HEK293 (cell line): ENCODE measurements around the gene SH2D2A.

Experiments
- CTCF ChIA-PET: fragments of 350-600 bp; formaldehyde crosslinking; extraction: SDS; loops from one replicate; lab custom pipeline; 2021; ENCODE audit warnings: antibody characterized with exemption; lab: Yijun Ruan, JAX
- POLR2A ChIA-PET: fragments of 300-600 bp; formaldehyde crosslinking; extraction: SDS; loops from one replicate; lab custom pipeline; 2020; ENCODE audit warnings: antibody characterized with exemption, inconsistent platforms; lab: Yijun Ruan, JAX
- H3K27ac ChIP-seq: fragments of 200-500 bp; sonication (Bioruptor generic); 2 replicates; pipeline ENCODE4 v1.5.1; 2014; ENCODE audit warnings: low read depth, low read length, control low read depth, inconsistent platforms; ENCODE audit errors: extremely low read depth
- H3K36me3 ChIP-seq, 2 experiments: fragments of 200-500 bp in 1 of 2; sonication (Bioruptor generic) in 1 of 2; 1 replicate in 1 of 2; 2 replicates in 1 of 2; pipeline ENCODE4 v1.5.1; 2014 to 2017; ENCODE audit warnings: inconsistent platforms in 2 of 2, low read length in 2 of 2; ENCODE audit not compliant: control insufficient read depth in 2 of 2, insufficient read depth in 1 of 2
- H3K4me1 ChIP-seq: fragments of 200-500 bp; sonication (Bioruptor generic); 2 replicates; pipeline ENCODE4 v1.5.1; 2014; ENCODE audit warnings: mild to moderate bottlenecking, low read length, inconsistent platforms; ENCODE audit not compliant: control insufficient read depth, insufficient read depth
- H3K4me3 ChIP-seq: 2 replicates; pipeline ENCODE4 v1.5.1; 2011; ENCODE audit warnings: low read depth, mild to moderate bottlenecking, control low read depth, low read length, moderate library complexity
- H3K9me3 ChIP-seq: fragments of 200-500 bp; sonication (Bioruptor generic); 2 replicates; pipeline ENCODE4 v1.5.1; 2014; ENCODE audit warnings: low read depth, low read length, inconsistent platforms; ENCODE audit not compliant: control insufficient read depth, insufficient read depth
- GLI4 ChIP-seq: fragments of 450-650 bp; formaldehyde crosslinking; IDR thresholded peaks from 2 replicates; pipeline ENCODE4 v1.5.1; 2016; ENCODE audit warnings: missing biosample characterization, missing genetic modification characterization
- GLIS1 ChIP-seq: fragments of 450-650 bp; formaldehyde crosslinking; IDR thresholded peaks from 2 replicates; pipeline ENCODE4 v1.5.1; 2016; ENCODE audit warnings: missing biosample characterization, missing genetic modification characterization
- GLIS2 ChIP-seq: fragments of 450-650 bp; formaldehyde crosslinking; IDR thresholded peaks from 2 replicates; pipeline ENCODE4 v1.5.1; 2016; ENCODE audit warnings: missing biosample characterization, missing genetic modification characterization
- MYNN ChIP-seq: fragments of 450-650 bp; formaldehyde crosslinking; IDR thresholded peaks from 2 replicates; pipeline ENCODE4 v1.5.1; 2016; ENCODE audit warnings: missing biosample characterization, missing genetic modification characterization, borderline replicate concordance
- SCRT1 ChIP-seq: fragments of 450-650 bp; formaldehyde crosslinking; IDR thresholded peaks from 2 replicates; pipeline ENCODE4 v1.5.1; 2016; ENCODE audit warnings: missing biosample characterization, missing genetic modification characterization, borderline replicate concordance
- SCRT2 ChIP-seq: fragments of 450-650 bp; formaldehyde crosslinking; IDR thresholded peaks from 2 replicates; pipeline ENCODE4 v1.5.1; 2016; ENCODE audit warnings: missing biosample characterization, missing genetic modification characterization
- ZBTB6 ChIP-seq: fragments of 450-650 bp; formaldehyde crosslinking; IDR thresholded peaks from 2 replicates; pipeline ENCODE4 v1.5.1; 2017; ENCODE audit warnings: missing biosample characterization, missing genetic modification characterization
- ZNF121 ChIP-seq: fragments of 450-650 bp; formaldehyde crosslinking; IDR thresholded peaks from 2 replicates; pipeline ENCODE4 v1.5.1; 2016; ENCODE audit warnings: missing biosample characterization, missing genetic modification characterization
- ZNF157 ChIP-seq: fragments of 450-650 bp; formaldehyde crosslinking; IDR thresholded peaks from 2 replicates; pipeline ENCODE4 v1.5.1; 2016; ENCODE audit warnings: missing biosample characterization, missing genetic modification characterization
- ZNF19 ChIP-seq: fragments of 450-650 bp; formaldehyde crosslinking; IDR thresholded peaks from 2 replicates; pipeline ENCODE4; 2016; ENCODE audit warnings: missing biosample characterization, missing genetic modification characterization, low read depth
- ZNF2 ChIP-seq: fragments of 450-650 bp; formaldehyde crosslinking; IDR thresholded peaks from 2 replicates; pipeline ENCODE4 v1.5.1; 2016; ENCODE audit warnings: missing biosample characterization, missing genetic modification characterization
- ZNF239 ChIP-seq: fragments of 450-650 bp; formaldehyde crosslinking; IDR thresholded peaks from 2 replicates; pipeline ENCODE4 v1.5.1; 2016; ENCODE audit warnings: missing biosample characterization, missing genetic modification characterization
- ZNF501 ChIP-seq: fragments of 450-650 bp; formaldehyde crosslinking; IDR thresholded peaks from 2 replicates; pipeline ENCODE4 v1.5.1; 2016; ENCODE audit warnings: missing biosample characterization, missing genetic modification characterization
- ZNF514 ChIP-seq: fragments of 450-650 bp; formaldehyde crosslinking; IDR thresholded peaks from 2 replicates; pipeline ENCODE4 v1.5.1; 2016; ENCODE audit warnings: missing biosample characterization, missing genetic modification characterization
- ZNF518A ChIP-seq: fragments of 450-650 bp; formaldehyde crosslinking; conservative IDR thresholded peaks from 2 replicates; pipeline ENCODE4 v1.5.1; 2016; ENCODE audit warnings: low read depth, missing biosample characterization, missing genetic modification characterization
- ZNF580 ChIP-seq: fragments of 450-650 bp; formaldehyde crosslinking; IDR thresholded peaks from 2 replicates; pipeline ENCODE4 v1.5.1; 2016; ENCODE audit warnings: missing biosample characterization, missing genetic modification characterization
- ZNF596 ChIP-seq: fragments of 450-650 bp; IDR thresholded peaks from 2 replicates; pipeline ENCODE4 v1.5.0; 2018; ENCODE audit warnings: missing biosample characterization, mild to moderate bottlenecking, missing genetic modification characterization, moderate library complexity
- ZNF626 ChIP-seq: fragments of 450-650 bp; sonication (Bioruptor Pico); formaldehyde crosslinking; IDR thresholded peaks from 2 replicates; pipeline ENCODE4 v1.5.1; 2018; ENCODE audit warnings: missing biosample characterization, missing genetic modification characterization, inconsistent platforms
- ZNF654 ChIP-seq: fragments of 450-650 bp; formaldehyde crosslinking; IDR thresholded peaks from 2 replicates; pipeline ENCODE4 v1.5.1; 2016; ENCODE audit warnings: low read depth, missing biosample characterization, missing genetic modification characterization
- ZNF660 ChIP-seq: fragments of 450-650 bp; IDR thresholded peaks from 2 replicates; pipeline ENCODE4 v1.5.1; 2018; ENCODE audit warnings: missing biosample characterization, mild to moderate bottlenecking, missing genetic modification characterization
- ZNF707 ChIP-seq: fragments of 450-650 bp; formaldehyde crosslinking; IDR thresholded peaks from 2 replicates; pipeline ENCODE4 v1.5.1; 2016; ENCODE audit warnings: missing biosample characterization, missing genetic modification characterization
- ZNF776 ChIP-seq: fragments of 450-650 bp; formaldehyde crosslinking; IDR thresholded peaks from 2 replicates; pipeline ENCODE4 v1.5.0; 2017; ENCODE audit warnings: missing biosample characterization, missing genetic modification characterization, borderline replicate concordance
- TF ChIP-seq, protein P1 (sequence below): fragments of 450-650 bp; formaldehyde crosslinking; IDR thresholded peaks from 2 replicates; pipeline ENCODE4 v1.5.1; 2016; ENCODE audit warnings: missing biosample characterization, missing genetic modification characterization
- TF ChIP-seq, protein P2 (sequence below): fragments of 450-650 bp; formaldehyde crosslinking; IDR thresholded peaks from 2 replicates; pipeline ENCODE4 v1.5.1; 2016; ENCODE audit warnings: missing biosample characterization, missing genetic modification characterization
- TF ChIP-seq, protein P3 (sequence below): fragments of 450-650 bp; formaldehyde crosslinking; IDR thresholded peaks from 2 replicates; pipeline ENCODE4 v1.5.1; 2016; ENCODE audit warnings: missing biosample characterization, missing genetic modification characterization
- TF ChIP-seq, protein P4 (sequence below): fragments of 450-650 bp; formaldehyde crosslinking; IDR thresholded peaks from 2 replicates; pipeline ENCODE4 v1.5.1; 2016; ENCODE audit warnings: missing biosample characterization, missing genetic modification characterization

Gene SH2D2A

DNA sequence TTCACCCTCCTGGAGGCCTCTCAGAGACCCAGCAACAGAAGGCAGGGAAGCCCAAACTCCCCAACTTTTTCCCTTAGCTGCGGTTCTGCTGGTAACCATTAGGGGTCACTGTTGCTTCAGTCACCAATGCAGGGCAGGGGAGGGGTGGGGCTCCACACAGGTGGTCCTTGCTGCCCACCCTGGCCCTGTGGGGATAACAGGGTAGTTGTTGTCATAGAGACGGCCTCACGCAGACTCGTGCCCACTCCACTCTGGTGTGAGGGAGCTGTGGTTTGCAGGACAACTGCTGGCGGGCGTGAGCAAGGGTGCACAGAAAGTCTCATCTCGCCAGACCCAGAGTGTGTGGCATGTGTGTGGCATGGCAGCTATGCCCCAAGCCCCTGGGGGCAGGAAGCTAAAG lies 22.3 kb upstream of the SH2D2A start:
- no peaks in the 10 kb centered on the region for H3K4me1 ChIP-seq
- H3K4me3 ChIP-seq, result no peak overlapping the region
- ChIA-PET POLR2A (interaction anchor here (0.6 kb wide), 1 partner anchor 115 kb away, joined by 12 read pairs; no protein-coding TSS in a partner anchor), CTCF (interaction anchor here (0.5 to 6.2 kb wide), 30 partner anchors 8 to 524 kb away, joined by 3 to 119 read pairs (median 9); partner anchors contain the start of genes INSRR, ISG20L2, LRRC71 and METTL25B)
- H3K27ac ChIP-seq, result no peak overlapping the region
- no peaks in the 10 kb centered on the region for H3K36me3 ChIP-seq
- H3K9me3 ChIP-seq, result no peaks in the 10 kb centered on the region
- TF ChIP-seq GLIS1 (tag by site-specific recombination) (0 out of 2 replicates have a peak, but pooled peaks have one; percentile 6), ZNF157 (tag by site-specific recombination) (no peak), ZNF239 (no peak), ZNF660 (tag by site-specific recombination) (no peak), GLIS2 (tag by site-specific recombination) (peak; percentile 69), ZNF580 (tag by site-specific recombination) (no peak), ZNF19 (no peak), ZNF626 (tag by site-specific recombination) (no peak), ZNF518A (no peak), ZBTB6 (tag by site-specific recombination) (no peak), GLI4 (tag by site-specific recombination) (no peak), SCRT1 (tag by site-specific recombination) (peak; percentile 42; the same call in 1 of the 2 replicates), ZNF121 (tag by site-specific recombination) (no peak), ZNF776 (tag by site-specific recombination) (no peak), ZNF2 (peak; percentile 67; the same call in 1 of the 2 replicates), ZNF514 (tag by site-specific recombination) (no peak), ZNF654 (peak; percentile 57), ZNF501 (tag by site-specific recombination) (0 out of 2 replicates have a peak, but pooled peaks have one; percentile 25), ZNF707 (tag by site-specific recombination) (no peak), MYNN (no peak), SCRT2 (peak; percentile 30; the same call in 1 of the 2 replicates), ZNF596 (tag by site-specific recombination) (no peak)
- TF ChIP-seq, protein P1, sequence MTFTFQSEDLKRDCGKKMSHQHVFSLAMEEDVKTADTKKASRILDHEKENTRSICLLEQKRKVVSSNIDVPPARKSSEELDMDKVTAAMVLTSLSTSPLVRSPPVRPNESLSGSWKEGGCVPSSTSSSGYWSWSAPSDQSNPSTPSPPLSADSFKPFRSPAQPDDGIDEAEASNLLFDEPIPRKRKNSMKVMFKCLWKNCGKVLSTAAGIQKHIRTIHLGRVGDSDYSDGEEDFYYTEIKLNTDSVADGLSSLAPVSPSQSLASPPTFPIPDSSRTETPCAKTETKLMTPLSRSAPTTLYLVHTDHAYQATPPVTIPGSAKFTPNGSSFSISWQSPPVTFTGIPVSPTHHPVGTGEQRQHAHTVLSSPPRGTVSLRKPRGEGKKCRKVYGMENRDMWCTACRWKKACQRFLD (tag by site-specific recombination), result no peak
- TF ChIP-seq, protein P2, sequence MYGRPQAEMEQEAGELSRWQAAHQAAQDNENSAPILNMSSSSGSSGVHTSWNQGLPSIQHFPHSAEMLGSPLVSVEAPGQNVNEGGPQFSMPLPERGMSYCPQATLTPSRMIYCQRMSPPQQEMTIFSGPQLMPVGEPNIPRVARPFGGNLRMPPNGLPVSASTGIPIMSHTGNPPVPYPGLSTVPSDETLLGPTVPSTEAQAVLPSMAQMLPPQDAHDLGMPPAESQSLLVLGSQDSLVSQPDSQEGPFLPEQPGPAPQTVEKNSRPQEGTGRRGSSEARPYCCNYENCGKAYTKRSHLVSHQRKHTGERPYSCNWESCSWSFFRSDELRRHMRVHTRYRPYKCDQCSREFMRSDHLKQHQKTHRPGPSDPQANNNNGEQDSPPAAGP (tag by site-specific recombination), result peak; percentile 25; the same call in 1 of the 2 replicates
- TF ChIP-seq, protein P3, sequence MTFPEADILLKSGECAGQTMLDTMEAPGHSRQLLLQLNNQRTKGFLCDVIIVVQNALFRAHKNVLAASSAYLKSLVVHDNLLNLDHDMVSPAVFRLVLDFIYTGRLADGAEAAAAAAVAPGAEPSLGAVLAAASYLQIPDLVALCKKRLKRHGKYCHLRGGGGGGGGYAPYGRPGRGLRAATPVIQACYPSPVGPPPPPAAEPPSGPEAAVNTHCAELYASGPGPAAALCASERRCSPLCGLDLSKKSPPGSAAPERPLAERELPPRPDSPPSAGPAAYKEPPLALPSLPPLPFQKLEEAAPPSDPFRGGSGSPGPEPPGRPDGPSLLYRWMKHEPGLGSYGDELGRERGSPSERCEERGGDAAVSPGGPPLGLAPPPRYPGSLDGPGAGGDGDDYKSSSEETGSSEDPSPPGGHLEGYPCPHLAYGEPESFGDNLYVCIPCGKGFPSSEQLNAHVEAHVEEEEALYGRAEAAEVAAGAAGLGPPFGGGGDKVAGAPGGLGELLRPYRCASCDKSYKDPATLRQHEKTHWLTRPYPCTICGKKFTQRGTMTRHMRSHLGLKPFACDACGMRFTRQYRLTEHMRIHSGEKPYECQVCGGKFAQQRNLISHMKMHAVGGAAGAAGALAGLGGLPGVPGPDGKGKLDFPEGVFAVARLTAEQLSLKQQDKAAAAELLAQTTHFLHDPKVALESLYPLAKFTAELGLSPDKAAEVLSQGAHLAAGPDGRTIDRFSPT (tag by site-specific recombination), result peak; percentile 60; the same call in 1 of the 2 replicates
- TF ChIP-seq, protein P4, sequence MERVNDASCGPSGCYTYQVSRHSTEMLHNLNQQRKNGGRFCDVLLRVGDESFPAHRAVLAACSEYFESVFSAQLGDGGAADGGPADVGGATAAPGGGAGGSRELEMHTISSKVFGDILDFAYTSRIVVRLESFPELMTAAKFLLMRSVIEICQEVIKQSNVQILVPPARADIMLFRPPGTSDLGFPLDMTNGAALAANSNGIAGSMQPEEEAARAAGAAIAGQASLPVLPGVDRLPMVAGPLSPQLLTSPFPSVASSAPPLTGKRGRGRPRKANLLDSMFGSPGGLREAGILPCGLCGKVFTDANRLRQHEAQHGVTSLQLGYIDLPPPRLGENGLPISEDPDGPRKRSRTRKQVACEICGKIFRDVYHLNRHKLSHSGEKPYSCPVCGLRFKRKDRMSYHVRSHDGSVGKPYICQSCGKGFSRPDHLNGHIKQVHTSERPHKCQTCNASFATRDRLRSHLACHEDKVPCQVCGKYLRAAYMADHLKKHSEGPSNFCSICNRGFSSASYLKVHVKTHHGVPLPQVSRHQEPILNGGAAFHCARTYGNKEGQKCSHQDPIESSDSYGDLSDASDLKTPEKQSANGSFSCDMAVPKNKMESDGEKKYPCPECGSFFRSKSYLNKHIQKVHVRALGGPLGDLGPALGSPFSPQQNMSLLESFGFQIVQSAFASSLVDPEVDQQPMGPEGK (tag by site-specific recombination), result peak; percentile 23
